Measurements from ENCODE around the gene RNASE2.

DNA sequence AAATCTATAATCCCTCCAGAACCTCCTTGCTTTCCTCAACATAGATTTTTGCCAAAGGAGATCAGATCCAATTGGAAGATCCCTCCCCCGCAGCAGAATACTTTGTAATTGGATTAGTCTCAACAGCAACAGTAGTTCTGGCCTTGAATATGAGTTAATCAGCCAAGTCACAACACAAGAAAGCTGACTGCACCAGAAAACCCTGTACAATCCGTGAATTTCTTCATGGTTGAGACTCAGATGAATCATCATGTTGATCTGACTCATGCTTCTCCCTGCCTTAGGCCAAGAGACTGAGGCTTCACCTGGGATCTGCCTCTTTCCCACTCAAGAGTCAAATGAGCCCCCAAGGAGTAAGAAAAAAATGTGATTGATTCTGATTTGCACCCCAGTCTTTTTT, 31.5 kb downstream of the RNASE2 start:
- no peak for TF ChIP-seq CTCF (IDR thresholded peaks at IDR 0.05; ENCODE audit: insufficient read depth, low read length, poor library complexity, severe bottlenecking)
- TF ChIP-seq EZH2phosphoT487 (conservative IDR thresholded peaks at IDR 0.05; ENCODE audit: low read length): no peak

Data from SU-DHL-6 (cell line).